ENCODE results near the gene GFER.

GFER gene

DNA sequence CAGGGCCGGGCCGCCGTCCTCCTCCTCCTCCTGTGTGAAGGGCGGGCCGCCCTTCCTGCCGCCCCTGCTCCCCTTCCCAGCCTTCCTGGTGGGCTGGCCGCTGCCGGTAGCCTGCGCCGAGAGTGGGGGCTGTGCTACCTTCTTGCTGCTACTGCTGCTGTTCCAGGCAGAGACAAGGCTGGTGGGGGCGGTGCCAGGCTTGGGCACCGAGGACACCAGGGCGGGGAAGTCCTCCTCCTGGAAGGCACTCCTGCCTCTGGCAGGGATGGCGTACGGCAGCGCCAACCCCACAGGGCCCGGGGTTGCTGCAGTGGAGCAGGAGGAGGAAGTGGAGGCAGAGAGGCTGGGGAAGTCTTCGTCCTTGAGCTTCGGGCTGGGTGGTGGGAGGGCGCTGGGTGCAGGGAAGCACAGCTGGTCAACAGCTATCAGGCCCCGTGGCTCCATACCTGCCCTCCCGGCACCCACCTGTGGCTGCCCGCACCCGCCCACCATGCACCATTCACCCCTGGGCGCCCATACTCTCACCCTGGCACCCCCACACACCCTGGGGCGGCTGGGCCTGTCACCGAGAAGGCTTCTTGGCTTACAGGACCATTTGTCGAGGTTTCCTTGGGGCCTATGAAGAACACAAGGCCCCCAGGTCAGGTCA is 16.0 kb downstream of the GFER start:
- DNase-seq (ENCODE audit: low read depth): no peak
- no peak overlapping the region for H3K4me3 ChIP-seq (ENCODE audit: low read depth, low read length)
- in situ Hi-C loops (cut with HindIII; ENCODE audit: low sequenced_read_pairs): no loop called here
- TF ChIP-seq, protein P1, sequence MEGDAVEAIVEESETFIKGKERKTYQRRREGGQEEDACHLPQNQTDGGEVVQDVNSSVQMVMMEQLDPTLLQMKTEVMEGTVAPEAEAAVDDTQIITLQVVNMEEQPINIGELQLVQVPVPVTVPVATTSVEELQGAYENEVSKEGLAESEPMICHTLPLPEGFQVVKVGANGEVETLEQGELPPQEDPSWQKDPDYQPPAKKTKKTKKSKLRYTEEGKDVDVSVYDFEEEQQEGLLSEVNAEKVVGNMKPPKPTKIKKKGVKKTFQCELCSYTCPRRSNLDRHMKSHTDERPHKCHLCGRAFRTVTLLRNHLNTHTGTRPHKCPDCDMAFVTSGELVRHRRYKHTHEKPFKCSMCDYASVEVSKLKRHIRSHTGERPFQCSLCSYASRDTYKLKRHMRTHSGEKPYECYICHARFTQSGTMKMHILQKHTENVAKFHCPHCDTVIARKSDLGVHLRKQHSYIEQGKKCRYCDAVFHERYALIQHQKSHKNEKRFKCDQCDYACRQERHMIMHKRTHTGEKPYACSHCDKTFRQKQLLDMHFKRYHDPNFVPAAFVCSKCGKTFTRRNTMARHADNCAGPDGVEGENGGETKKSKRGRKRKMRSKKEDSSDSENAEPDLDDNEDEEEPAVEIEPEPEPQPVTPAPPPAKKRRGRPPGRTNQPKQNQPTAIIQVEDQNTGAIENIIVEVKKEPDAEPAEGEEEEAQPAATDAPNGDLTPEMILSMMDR (IDR thresholded peaks at IDR 0.05; ENCODE audit: low read depth, low read length, missing control alignments): no peak

DNA sequence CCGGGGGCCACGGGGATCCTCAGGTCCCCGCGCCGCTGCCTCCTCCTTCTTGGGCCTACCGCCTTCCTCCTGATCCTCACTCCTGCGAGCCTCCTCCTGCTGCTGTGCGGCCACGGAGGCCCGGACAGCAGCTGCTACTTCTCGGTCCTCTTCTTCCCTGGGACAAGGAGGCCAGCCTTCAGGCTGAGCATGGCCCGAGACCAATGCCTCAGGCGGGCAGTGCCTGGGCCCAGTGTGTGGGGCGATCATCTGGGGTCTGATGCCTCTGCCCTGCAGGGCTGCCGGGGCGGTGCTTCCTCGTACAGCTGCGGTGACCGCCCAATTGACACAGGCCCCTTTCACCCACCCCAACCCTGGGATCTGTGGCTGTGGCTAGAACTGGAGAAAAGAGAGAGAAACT is 17.0 kb downstream of the GFER start:
- no peak for DNase-seq (ENCODE audit: low read depth)
- H3K4me3 ChIP-seq (ENCODE audit: low read depth, low read length): no peak overlapping the region
- TF ChIP-seq, protein P1 (IDR thresholded peaks at IDR 0.05; ENCODE audit: low read depth, low read length, missing control alignments): no peak
- in situ Hi-C loops (cut with HindIII; ENCODE audit: low sequenced_read_pairs): no loop called here

DNA sequence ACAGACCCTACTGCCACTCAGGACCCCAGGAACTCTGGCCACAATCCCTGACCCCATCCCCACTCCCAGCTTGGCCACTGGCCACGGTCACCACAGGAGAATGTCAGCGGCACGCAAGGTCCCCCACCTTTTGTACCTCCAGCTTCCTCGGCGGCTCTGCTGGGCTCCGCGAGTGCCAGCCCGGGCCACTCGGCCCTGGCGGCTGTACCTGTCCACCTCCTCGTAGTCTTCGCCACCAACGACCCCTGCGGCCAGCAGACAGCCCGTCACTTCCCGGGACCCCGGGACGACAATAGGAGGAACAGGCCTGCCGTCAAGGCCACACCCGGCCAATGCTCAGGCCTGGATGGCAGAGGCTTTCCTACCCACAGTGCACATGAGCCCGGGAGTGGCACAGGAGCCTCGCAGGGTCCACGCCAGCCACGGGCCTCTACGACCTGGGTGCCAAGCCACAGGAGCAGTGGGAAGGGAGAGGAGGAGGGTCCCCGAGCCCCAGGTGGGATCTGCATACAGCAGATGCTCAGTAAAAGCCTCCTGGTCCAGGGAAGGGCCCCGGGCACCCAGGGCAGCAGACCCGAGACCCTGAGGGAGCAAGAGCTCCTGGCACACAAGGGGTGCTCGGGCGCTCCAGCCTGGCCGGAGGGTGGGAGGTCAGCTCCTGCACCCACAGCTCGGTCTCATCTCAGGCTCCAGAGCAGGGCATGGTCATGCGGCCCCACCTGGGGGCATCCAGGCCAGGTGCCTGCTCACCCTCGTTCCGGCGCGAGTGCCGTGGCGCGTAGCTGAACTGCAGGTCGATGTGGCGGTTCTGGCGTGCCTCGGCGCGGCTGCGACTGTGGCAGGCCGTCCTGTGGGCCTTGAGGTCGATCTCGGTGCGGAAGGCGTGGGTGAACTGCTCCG is 17.7 kb downstream of the GFER start:
- DNase-seq (ENCODE audit: low read depth): no peak
- TF ChIP-seq, protein P1 (IDR thresholded peaks at IDR 0.05; ENCODE audit: low read depth, low read length, missing control alignments): no peak
- in situ Hi-C loops (cut with HindIII; ENCODE audit: low sequenced_read_pairs): no loop called here
- H3K4me3 ChIP-seq (ENCODE audit: low read depth, low read length): no peak overlapping the region

- in situ Hi-C loops (cut with HindIII; ENCODE audit: low sequenced_read_pairs): no loop called here
- H3K4me3 ChIP-seq (ENCODE audit: low read depth, low read length): no peak overlapping the region
- no peak for DNase-seq (ENCODE audit: low read depth)
- TF ChIP-seq, protein P1 (IDR thresholded peaks at IDR 0.05; ENCODE audit: low read depth, low read length, missing control alignments): no peak
Measured at GRCh38 chr16:2002406-2003230, 18.6 kb downstream of the GFER start.

DNA sequence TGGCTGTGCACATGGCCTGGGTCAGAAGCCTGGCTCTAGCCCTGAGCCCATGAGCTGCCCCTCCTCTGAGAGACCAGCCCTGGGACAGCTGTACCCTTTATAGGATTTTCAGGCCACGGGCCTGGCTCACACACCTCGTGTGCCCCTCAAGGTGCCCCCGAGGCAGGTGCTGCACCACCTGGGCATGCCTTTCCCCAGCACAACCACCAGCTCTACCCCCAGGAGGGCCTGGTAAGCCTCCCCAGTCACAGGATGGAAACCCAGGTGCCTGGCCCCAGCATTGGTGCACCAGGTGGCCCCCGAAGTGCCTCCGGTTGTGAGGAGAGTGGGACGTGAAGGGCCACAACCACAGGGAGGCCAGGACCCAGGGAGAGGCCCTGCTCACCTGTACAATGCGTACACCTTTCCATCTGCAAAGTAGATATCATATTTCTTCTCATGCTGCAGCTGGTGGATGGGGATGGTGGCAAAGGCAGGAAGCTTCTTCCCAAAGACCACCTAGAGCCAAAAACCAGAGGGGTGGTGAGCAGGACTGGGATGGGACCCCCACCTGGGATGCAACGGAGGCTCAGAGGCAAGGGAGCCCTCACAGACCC is 19.3 kb downstream of the GFER start:
- TF ChIP-seq, protein P1 (IDR thresholded peaks at IDR 0.05; ENCODE audit: low read depth, low read length, missing control alignments): no peak
- DNase-seq (ENCODE audit: low read depth): no peak
- no peak overlapping the region for H3K4me3 ChIP-seq (ENCODE audit: low read depth, low read length)
- in situ Hi-C loops (cut with HindIII; ENCODE audit: low sequenced_read_pairs): no loop called here
